ACC112 (cell line): ENCODE measurements around the gene LYPD5.

Experiments
- H2AFZ ChIP-seq: fragments of 200-600 bp; sonication (generic); one replicate; pipeline ENCODE4 v1.6.0; 2017; ENCODE audit warnings: antibody characterized with exemption, low read length; ENCODE audit not compliant: unreplicated experiment
- H3K27ac ChIP-seq: fragments of 200-600 bp; sonication (generic); 2 replicates; pipeline ENCODE4 v1.5.1; 2014; ENCODE audit warnings: low read depth, mild to moderate bottlenecking, antibody characterized with exemption, low read length, moderate library complexity
- H3K27me3 ChIP-seq: fragments of 200-600 bp; sonication (generic); 2 replicates; pipeline ENCODE4 v1.6.1; 2014; ENCODE audit warnings: mild to moderate bottlenecking, antibody characterized with exemption, low read length, moderate library complexity, mixed read lengths; ENCODE audit not compliant: insufficient read depth
- H3K36me3 ChIP-seq: fragments of 200-600 bp; sonication (generic); 2 replicates; pipeline ENCODE4 v1.6.1; 2016; ENCODE audit warnings: mild to moderate bottlenecking, antibody characterized with exemption, low read length, moderate library complexity, mixed read lengths; ENCODE audit not compliant: insufficient read depth
- H3K4me1 ChIP-seq: fragments of 200-600 bp; sonication (generic); one replicate; pipeline ENCODE4 v1.6.1; 2016; ENCODE audit warnings: low read length, mixed read lengths; ENCODE audit not compliant: insufficient read depth, unreplicated experiment, control insufficient read depth
- H3K4me3 ChIP-seq: fragments of 200-600 bp; sonication (generic); 2 replicates; pipeline ENCODE4 v1.5.1; 2014; ENCODE audit warnings: mild to moderate bottlenecking, low read depth, low read length
- H3K79me2 ChIP-seq: fragments of 200-600 bp; sonication (generic); one replicate; pipeline ENCODE4 v1.6.0; 2016; ENCODE audit warnings: low read length; ENCODE audit not compliant: control insufficient read depth, unreplicated experiment, insufficient read depth

The LYPD5 gene

DNA sequence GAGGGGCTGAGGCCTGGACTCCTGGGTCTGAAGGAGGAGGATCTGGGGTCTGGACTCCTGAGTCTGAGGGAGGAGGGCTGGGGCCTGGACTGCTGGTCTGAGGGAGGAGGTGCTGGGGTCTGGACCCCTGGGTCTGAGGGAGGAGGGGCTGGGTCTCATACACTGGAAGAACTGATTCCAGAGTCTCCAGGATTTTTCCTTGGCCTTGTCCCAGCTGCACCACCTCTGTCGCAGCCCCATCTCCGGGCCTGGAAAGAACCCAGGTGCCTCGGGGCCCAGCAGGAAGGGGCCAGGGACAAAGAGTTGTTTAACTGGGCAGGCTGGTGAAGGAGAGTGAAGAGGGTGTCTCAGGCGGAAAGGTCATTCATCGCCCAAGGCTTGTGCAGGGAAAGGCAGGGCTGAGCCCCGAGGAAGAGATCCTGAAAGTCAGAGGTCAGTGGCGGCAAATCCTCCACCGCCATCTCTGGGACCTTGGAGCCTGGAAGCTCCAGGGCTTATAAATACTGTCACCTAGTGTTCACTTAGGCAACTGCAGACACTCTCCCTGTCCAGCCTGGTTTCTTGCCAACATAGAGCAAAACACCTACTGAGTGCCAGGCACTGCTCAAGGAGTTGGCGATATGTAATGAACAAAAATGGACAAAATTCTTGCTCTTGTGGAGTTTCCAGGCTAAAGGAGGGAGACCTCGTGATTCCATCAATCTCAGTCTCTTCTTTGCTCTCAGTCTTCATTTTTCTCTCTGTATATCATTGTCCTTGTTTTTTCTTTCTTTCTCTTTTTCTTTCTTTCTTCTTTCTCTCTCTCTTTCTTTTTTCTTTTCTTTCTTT lies 17.1 kb downstream of the LYPD5 start:
- Histone ChIP-seq H2AFZ (peak overlapping the region; percentile 21), H3K4me3 (peak overlapping the region; percentile 25; the same call in 1 of the 2 replicates), H3K27me3 (no peaks in the 10 kb centered on the region), H3K79me2 (no peaks in the 10 kb centered on the region), H3K4me1 (peaks cover 20% of the 10 kb centered on the region), H3K27ac (0 out of 2 replicates have a peak overlapping the region, but pooled peaks have one; percentile 13), H3K36me3 (no peaks in the 10 kb centered on the region)

DNA sequence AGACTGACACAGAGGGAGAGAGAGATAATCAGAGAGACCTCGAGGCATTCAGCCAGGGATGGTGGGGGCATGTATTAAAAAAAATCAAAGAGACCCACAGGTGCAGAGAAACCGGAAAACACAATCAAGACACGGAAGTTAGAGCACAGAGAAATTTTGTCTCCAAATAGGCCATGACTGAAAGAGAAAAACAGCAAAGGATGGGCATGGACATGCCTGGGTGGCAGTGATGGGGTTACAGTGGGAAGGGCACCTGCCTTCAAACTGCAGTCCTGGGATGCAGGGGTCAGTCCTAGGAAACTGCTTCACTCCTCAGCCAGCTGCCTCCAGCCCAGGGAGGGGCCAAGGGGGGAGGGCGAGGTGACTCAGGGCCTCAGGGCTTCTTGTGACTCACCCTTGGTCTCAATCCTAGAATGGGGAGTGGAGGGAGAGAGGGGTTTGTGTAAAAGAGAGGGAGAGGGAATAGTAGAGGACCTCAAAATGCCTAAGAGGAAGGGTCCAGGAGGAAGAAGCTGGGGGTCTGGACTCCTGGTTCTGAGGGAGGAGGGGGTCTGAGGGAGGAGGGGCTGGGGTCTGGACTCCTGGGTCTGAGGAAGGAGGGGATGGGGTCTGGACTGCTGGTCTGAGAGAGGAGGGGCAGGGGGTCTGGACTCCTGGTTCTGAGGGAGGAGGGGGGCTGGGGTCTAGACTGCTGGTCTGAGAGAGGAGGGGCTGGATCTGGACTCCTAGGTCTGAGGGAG lies 17.8 kb downstream of the LYPD5 start:
- Histone ChIP-seq H3K79me2 (peaks cover 4% of the 10 kb centered on the region), H3K36me3 (no peaks in the 10 kb centered on the region), H3K27me3 (no peaks in the 10 kb centered on the region), H3K4me3 (no peak overlapping the region), H3K4me1 (peaks cover 20% of the 10 kb centered on the region), H2AFZ (no peak overlapping the region), H3K27ac (0 out of 2 replicates have a peak overlapping the region, but pooled peaks have one; percentile 13)

DNA sequence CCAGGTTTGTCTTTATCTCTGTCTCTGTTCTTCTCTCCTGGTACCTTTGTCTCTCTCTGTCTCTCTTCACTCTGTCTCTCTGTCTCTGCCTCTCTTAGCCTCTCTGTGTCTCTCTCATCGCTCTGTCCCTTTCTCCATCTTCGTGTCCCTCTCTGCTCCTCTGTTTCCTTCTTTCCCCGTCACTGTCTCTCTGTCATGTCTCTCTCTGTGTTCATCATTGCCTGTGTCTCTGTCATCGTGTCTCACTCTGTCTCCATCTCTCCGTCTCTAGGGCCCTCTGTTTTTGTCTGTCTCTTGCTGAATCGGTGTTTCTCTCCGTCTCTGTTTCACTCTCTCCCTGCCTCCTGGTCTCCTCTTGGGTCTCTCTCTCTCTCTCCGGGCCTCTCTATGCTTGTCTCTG lies 18.6 kb downstream of the LYPD5 start:
- Histone ChIP-seq H3K27ac (no peak overlapping the region), H3K4me3 (no peak overlapping the region), H3K36me3 (no peaks in the 10 kb centered on the region), H3K4me1 (peaks cover 20% of the 10 kb centered on the region), H2AFZ (no peak overlapping the region), H3K27me3 (no peaks in the 10 kb centered on the region), H3K79me2 (peaks cover 4% of the 10 kb centered on the region)

DNA sequence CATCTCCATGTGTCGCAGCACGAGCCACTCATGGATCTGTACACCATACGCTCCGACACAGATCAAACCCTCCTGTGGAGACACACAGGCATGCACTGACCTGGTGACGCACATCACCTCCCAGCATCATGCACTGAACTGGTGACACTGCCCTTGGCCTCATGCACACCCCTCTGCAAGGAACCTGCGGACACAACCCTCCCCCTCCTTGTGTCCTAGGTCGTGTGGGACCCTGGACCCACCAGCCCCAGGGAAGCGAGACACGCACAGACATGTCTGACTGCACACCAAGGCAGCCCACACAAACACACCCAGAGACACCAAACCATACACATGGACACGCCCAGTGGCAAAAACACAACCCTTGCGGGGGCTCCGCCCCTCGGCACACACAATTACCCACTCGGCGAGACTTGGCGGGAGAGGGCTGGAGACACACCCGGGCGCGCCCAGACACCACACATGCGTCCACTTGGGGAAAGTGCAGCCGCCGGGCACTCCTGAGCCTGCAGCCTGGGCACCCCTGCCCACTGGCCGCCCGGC lies 19.5 kb downstream of the LYPD5 start:
- peaks cover 4% of the 10 kb centered on the region for H3K79me2 ChIP-seq
- H3K27me3 ChIP-seq = no peaks in the 10 kb centered on the region
- peaks cover 24% of the 10 kb centered on the region for H3K4me1 ChIP-seq
- H3K36me3 ChIP-seq = no peaks in the 10 kb centered on the region
- no peak overlapping the region for H3K27ac ChIP-seq
- H2AFZ ChIP-seq = no peak overlapping the region
- H3K4me3 ChIP-seq = no peak overlapping the region

DNA sequence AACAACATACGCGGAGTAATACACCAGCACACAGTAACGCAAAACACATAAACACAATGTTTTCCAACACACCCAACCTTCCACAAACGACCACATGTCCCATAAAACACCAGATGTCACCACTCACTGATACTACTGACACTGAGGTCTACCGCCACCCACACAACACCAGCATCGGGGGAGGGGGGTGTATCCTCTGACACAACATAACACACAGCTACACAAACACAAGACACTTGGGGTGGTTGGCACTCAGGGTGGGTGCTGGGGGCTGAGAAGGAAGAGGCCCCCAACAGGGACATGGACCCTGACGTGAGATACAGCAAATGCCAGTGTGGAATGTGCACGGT lies 20.0 kb downstream of the LYPD5 start:
- Histone ChIP-seq H3K36me3 (no peaks in the 10 kb centered on the region), H3K27ac (no peak overlapping the region), H3K4me3 (no peak overlapping the region), H3K4me1 (peaks cover 28% of the 10 kb centered on the region), H3K27me3 (no peaks in the 10 kb centered on the region), H2AFZ (no peak overlapping the region), H3K79me2 (peaks cover 4% of the 10 kb centered on the region)

DNA sequence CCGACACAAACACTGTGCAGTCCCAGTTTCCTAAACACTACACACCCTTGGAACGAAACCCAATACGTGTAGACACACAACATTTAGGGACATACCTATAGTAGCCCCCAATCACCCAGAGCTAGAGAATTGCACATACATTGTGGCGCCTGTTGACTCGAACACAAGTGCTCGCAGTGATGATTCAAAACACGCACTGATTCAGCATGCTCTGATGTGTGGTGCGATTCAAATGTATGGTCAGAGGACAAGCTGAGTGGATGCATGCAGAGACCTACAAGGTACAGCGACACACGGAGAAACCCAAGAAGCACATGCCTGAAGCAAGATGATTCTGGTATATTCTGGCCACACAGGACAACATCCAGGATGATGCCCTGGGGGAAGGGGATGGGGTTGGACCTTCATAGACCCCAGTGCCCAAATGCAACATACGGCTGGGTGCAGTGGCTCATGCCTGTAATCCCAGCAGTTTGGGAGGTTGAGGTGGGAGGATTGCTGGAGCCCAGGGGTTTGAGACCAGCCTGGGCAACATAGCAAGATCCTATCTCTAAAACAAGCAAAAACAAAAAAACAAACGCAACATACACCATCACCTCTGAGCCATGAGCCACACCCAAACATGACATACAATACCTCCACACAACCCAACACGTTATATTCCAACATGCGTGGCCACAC lies 20.5 kb downstream of the LYPD5 start:
- H3K4me3 ChIP-seq = peak overlapping the region; percentile 79; the same call in 1 of the 2 replicates
- no peak overlapping the region for H3K27ac ChIP-seq
- H3K36me3 ChIP-seq = no peaks in the 10 kb centered on the region
- no peak overlapping the region for H2AFZ ChIP-seq
- H3K27me3 ChIP-seq = no peaks in the 10 kb centered on the region
- peaks cover 4% of the 10 kb centered on the region for H3K79me2 ChIP-seq
- peaks cover 28% of the 10 kb centered on the region for H3K4me1 ChIP-seq

DNA sequence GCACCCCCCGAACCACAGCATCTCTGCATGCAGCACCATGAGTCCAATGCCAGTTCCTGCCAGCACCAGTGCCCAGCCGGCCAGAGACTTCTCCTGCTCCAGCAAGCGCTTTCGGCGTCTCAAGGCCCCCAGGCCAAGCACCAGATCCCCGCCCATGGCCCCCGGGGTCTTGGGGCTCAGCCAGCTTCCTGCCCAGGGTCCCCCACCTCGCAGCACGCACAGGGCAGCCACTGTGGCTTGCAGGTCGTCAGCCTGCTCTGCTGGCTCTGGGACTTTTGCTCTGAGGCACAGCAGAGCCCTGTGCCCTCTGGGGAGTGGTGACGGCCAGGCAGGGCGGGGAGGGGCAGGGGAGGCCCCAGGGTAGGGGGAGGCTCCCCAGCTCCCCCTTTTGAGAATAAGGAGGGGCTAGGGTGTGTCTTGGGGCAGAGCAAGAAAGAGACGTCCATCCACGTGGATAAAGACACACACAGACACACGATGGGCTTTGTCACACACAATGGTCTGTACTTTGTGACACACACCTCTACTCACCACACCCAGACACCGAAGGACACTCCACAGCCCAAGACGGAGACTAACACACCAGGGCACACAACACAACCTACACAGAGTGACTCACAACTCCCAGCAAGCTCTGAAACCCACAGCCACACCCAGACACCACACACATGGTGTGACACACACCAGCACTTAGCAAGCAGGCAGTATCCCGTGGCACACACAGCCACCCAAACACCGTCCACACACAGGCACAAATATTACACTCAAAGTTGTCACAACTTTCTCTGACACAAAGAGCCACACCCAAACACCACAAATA lies 21.3 kb downstream of the LYPD5 start, which contains the start of gene KCNN4:
Gene KCNN4 (minus strand): TSS at position 268 of the 820 bp plus-strand sequence. CDS start 112 bp downstream, at position 156.
- Histone ChIP-seq H3K4me3 (peak within 1 kb of the TSS; percentile 79), H3K79me2 (peaks cover 4% of the 10 kb centered on the region), H3K36me3 (no peaks in the 10 kb centered on the region), H3K27ac (no peak within 1 kb of the TSS), H3K4me1 (peaks cover 28% of the 10 kb centered on the region), H2AFZ (no peak within 1 kb of the TSS), H3K27me3 (no peaks in the 10 kb centered on the region)

DNA sequence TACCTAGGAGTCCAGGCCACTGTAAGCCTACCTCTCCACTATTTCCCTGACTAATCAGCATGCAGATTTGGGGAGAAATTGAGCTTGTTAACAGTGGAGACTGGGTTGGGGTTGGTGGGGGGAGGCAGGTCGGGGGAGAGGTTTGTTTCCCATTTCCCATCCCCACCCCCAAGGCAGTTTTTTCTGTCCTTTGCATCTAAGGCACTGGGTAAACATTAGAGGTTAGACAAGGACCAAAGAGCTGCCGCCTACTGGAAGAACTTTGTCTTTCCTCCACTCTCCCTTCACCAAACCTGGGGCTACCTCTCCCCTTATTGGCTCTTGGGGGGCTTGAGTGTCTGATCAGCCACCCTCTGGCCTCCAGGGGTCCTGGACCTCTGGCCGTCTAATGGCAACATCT lies 22.4 kb downstream of the LYPD5 start:
- no peak overlapping the region for H3K27ac ChIP-seq
- H3K4me3 ChIP-seq = peak overlapping the region; percentile 79
- H3K79me2 ChIP-seq = peaks cover 4% of the 10 kb centered on the region
- H3K27me3 ChIP-seq = no peaks in the 10 kb centered on the region
- H2AFZ ChIP-seq = no peak overlapping the region
- H3K4me1 ChIP-seq = peaks cover 24% of the 10 kb centered on the region
- H3K36me3 ChIP-seq = no peaks in the 10 kb centered on the region

DNA sequence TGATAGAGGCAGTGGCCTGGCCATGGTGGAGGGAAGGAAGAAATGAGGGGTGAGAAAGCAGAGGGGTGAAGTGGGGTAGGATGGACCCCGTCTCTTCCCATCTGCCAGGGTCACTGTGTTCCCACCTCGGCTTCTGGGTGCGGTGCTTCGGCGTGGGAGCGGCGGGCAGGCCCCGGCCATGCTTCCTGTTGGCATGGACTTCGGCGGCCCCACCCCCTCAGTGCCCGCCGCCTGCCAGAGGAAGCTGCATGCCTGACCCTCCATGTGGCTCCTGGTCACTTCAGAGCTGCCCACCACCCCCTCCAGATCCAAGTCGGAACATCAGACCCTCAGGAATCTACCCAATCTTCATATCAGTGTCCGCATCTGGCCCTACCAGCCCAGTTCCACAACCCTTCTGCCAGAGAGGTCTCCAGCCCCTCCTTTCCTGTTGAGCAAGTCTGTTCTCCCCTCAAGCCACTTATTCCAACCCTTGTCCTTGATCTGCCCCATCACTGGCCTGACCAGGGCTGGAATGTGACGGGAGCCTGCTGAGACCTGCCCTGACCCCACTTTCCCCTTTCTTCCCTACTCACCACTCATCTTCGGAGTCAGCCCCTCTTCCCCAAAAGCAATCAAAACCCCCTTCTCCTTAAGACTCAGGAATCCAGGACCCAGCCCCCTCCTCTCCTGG lies 23.0 kb downstream of the LYPD5 start:
- no peak overlapping the region for H3K27ac ChIP-seq
- peak overlapping the region; percentile 79; the same call in 1 of the 2 replicates for H3K4me3 ChIP-seq
- H3K4me1 ChIP-seq = peaks cover 20% of the 10 kb centered on the region
- H3K79me2 ChIP-seq = peaks cover 4% of the 10 kb centered on the region
- H2AFZ ChIP-seq = no peak overlapping the region
- H3K36me3 ChIP-seq = no peaks in the 10 kb centered on the region
- H3K27me3 ChIP-seq = no peaks in the 10 kb centered on the region
